Measurements from ENCODE around the gene DUSP22.

DNA sequence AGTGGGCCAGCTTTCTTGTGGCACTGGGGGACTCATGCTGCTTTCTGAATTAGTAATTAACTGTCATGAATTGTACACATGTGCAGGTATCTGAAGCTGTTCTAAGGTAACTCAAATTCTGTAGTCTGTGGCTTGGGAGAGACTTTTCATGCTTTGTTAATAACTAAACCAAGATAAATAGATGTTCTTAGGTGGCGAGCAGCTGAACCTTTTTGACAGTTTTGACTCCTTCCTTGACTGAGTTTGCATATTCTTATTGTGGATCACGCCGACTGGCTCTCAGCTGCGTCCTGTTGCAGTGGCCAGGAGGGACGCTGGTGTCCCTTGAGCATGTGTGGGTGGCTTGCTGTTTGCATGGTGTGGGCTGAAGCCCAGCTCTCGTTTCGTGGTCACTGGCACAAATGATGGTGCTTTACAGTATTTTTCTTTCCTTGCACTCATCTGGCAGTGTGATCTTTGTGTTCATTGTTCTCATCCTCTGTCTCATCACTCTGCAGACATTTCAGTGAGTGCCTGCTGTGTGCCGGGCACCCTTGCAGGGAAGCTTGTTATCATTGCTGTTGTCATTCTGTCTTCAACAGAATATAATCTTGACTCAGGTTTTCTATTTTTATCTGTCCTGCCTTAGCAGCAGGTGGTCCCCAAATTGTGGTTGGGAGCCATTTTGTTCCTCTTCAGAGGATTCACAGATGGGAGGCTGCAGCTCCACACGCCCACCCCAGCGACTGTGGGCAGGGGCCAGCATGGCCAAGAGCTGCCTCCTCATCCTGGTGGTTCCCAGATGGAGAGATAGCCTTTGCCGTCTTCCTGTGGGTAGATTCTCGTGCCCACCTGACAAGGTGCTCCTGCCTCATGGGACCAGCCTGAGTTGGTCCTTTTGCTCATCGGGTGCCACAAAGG, 39.6 kb downstream of the DUSP22 start:
- TF ChIP-seq, protein P1, sequence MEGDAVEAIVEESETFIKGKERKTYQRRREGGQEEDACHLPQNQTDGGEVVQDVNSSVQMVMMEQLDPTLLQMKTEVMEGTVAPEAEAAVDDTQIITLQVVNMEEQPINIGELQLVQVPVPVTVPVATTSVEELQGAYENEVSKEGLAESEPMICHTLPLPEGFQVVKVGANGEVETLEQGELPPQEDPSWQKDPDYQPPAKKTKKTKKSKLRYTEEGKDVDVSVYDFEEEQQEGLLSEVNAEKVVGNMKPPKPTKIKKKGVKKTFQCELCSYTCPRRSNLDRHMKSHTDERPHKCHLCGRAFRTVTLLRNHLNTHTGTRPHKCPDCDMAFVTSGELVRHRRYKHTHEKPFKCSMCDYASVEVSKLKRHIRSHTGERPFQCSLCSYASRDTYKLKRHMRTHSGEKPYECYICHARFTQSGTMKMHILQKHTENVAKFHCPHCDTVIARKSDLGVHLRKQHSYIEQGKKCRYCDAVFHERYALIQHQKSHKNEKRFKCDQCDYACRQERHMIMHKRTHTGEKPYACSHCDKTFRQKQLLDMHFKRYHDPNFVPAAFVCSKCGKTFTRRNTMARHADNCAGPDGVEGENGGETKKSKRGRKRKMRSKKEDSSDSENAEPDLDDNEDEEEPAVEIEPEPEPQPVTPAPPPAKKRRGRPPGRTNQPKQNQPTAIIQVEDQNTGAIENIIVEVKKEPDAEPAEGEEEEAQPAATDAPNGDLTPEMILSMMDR (IDR thresholded peaks at IDR 0.05; ENCODE audit: low read length), result no peak
- TF ChIP-seq EZH2 (optimal IDR thresholded peaks at IDR 0.05; ENCODE audit: low read depth, low read length), result no peak
